Measurements from ENCODE around the gene LZTR1. TPM values are rescaled to one million over a fixed set of nuclear protein-coding genes. Genes with fewer than 3 reads are reported as not detected.
A peak's percentile ranks its signal among the peaks of the same experiment; 100 is the strongest.

Gene LZTR1
- total and polyA plus RNA-seq, 10 of the 15 experiments (the other 5 are each of a cell fraction or from before 2014, with no cell fraction given), result 0.82 to 50.3 (median 19.3) TPM

DNA sequence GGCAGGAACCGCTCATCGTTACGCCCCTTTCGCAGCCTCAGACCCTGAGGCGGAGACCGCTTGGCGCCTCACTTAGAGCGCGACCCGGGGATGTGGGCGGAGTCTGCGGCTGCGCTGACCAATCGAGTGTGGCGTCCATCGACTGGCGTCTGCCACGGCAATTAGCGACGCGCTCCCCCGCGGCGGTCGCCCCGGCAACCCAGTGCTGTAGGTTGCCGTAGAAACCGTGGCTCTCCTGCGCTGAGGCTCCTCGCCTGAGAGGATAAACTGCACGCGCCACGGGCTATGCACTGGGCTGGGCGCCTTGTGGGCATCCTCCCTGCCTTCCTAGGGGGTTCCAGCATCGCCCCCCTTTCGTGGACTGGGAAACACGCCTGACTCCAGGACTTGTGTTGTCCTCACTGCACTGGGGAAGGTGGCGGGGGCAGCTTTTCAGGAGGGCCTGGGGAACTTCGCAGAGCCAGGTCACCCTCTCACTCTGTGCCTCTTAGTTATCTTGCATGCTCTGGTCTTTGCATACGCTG lies 32.2 kb downstream of the LZTR1 start (continued):
- TF ChIP-seq, protein P1, sequence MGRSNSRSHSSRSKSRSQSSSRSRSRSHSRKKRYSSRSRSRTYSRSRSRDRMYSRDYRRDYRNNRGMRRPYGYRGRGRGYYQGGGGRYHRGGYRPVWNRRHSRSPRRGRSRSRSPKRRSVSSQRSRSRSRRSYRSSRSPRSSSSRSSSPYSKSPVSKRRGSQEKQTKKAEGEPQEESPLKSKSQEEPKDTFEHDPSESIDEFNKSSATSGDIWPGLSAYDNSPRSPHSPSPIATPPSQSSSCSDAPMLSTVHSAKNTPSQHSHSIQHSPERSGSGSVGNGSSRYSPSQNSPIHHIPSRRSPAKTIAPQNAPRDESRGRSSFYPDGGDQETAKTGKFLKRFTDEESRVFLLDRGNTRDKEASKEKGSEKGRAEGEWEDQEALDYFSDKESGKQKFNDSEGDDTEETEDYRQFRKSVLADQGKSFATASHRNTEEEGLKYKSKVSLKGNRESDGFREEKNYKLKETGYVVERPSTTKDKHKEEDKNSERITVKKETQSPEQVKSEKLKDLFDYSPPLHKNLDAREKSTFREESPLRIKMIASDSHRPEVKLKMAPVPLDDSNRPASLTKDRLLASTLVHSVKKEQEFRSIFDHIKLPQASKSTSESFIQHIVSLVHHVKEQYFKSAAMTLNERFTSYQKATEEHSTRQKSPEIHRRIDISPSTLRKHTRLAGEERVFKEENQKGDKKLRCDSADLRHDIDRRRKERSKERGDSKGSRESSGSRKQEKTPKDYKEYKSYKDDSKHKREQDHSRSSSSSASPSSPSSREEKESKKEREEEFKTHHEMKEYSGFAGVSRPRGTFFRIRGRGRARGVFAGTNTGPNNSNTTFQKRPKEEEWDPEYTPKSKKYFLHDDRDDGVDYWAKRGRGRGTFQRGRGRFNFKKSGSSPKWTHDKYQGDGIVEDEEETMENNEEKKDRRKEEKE (IDR thresholded peaks at IDR 0.05), result no peak
- no peak for TF ChIP-seq SREBF1 (IDR thresholded peaks at IDR 0.05; ENCODE audit: low read length)
- no peak for TF ChIP-seq GATAD2B (conservative IDR thresholded peaks at IDR 0.05; ENCODE audit: low read depth)
- TF ChIP-seq NRF1 (conservative IDR thresholded peaks at IDR 0.05; ENCODE audit: low read depth, low read length), result no peak
- peak; percentile 51; the same call in 1 of the 2 replicates for TF ChIP-seq NFYB (IDR thresholded peaks at IDR 0.05; ENCODE audit: insufficient read depth, low read depth, low read length)
- no peak for TF ChIP-seq WRNIP1 (IDR thresholded peaks at IDR 0.05; ENCODE audit: borderline replicate concordance, low read depth, low read length)
- TF ChIP-seq SPI1 (IDR thresholded peaks at IDR 0.05; ENCODE audit: borderline replicate concordance, insufficient read depth, low read depth, low read length), result no peak
- peak; percentile 81 for TF ChIP-seq CREB1 (IDR thresholded peaks at IDR 0.05; ENCODE audit: low read depth)

GRCh38 chr22:21014726-21015465 lies 32.8 kb downstream of the LZTR1 start, which contains the start of gene P2RX6:
TSS of gene P2RX6 (plus strand) at chr22:21015165. CDS start at chr22:21015175, 10 bp downstream.
- ChIA-PET POLR2A (no interaction called here), RAD21 (ENCODE audit: unreplicated experiment) (no interaction called here), CTCF (no interaction called here), SMC1A (ENCODE audit: uncharacterized antibody, unreplicated experiment) (interaction anchor here (1.1 kb wide), 1 partner anchor 11 kb away, joined by 3 read pairs; no protein-coding TSS in a partner anchor)
- in situ Hi-C loops (cut with MboI) (no loop called here), intact Hi-C loops (cut with micrococcal nuclease; ENCODE audit: unreplicated experiment) (no loop called here)
- DNase-seq (ENCODE audit: low read depth, low spot score) (no peak), ATAC-seq (no peak), FAIRE-seq (no peak)
- 43% methylated on average over 12 of the region's 12 CpGs for WGBS (ENCODE audit: insufficient coverage, insufficient replicate concordance, low lambda C conversion rate, missing lambda C conversion rate)
- Histone ChIP-seq H3K79me2 (ENCODE audit: control insufficient read depth, insufficient read depth, low read length) (no peaks in the 10 kb centered on the region), H3K4me2 (ENCODE audit: control insufficient read depth, insufficient read depth) (peak within 1 kb of the TSS; percentile 76), H3K9me3 (replicated peaks; ENCODE audit: control insufficient read depth, insufficient read depth, low read length) (no peaks in the 10 kb centered on the region), H2AFZ (ENCODE audit: control insufficient read depth, low read depth, low read length) (no peak within 1 kb of the TSS; the same call in 1 of the 2 replicates), H3K27ac (ENCODE audit: control insufficient read depth, insufficient read depth) (no peak within 1 kb of the TSS), H3K4me3 (peak within 1 kb of the TSS; percentile 45), H3K9ac (ENCODE audit: control insufficient read depth, insufficient read depth, low read length) (no peak within 1 kb of the TSS), H3K4me1 (ENCODE audit: control insufficient read depth, insufficient read depth, low read length) (peaks cover 7% of the 10 kb centered on the region), H3K27me3 (replicated peaks in 1 of 2; ENCODE audit: control insufficient read depth in 2 of 2, insufficient read depth in 2 of 2, low read length in 1 of 2) (no peaks in the 10 kb centered on the region; a peak in 2 of 4 replicates), H3K36me3 (ENCODE audit: control insufficient read depth in 2 of 2, insufficient read depth in 2 of 2, low read length in 1 of 2) (no peaks in the 10 kb centered on the region), H4K20me1 (ENCODE audit: control insufficient read depth, insufficient read depth) (no peaks in the 10 kb centered on the region)
- no TSS peak for BruUV-seq (replicated peaks)
- TF ChIP-seq CBX3 (IDR thresholded peaks at IDR 0.05; ENCODE audit: borderline replicate concordance, low read depth) (no peak), BHLHE40 (IDR thresholded peaks at IDR 0.05; ENCODE audit: borderline replicate concordance in 1 of 2, low read depth in 2 of 2, low read length in 1 of 2) (no peak), NFIC (IDR thresholded peaks at IDR 0.05; ENCODE audit: low read depth, low read length) (no peak), IRF5 (IDR thresholded peaks at IDR 0.05; ENCODE audit: borderline replicate concordance) (no peak), SPI1 (IDR thresholded peaks at IDR 0.05; ENCODE audit: borderline replicate concordance, insufficient read depth, low read depth, low read length) (no peak)
- TF ChIP-seq, protein P2, sequence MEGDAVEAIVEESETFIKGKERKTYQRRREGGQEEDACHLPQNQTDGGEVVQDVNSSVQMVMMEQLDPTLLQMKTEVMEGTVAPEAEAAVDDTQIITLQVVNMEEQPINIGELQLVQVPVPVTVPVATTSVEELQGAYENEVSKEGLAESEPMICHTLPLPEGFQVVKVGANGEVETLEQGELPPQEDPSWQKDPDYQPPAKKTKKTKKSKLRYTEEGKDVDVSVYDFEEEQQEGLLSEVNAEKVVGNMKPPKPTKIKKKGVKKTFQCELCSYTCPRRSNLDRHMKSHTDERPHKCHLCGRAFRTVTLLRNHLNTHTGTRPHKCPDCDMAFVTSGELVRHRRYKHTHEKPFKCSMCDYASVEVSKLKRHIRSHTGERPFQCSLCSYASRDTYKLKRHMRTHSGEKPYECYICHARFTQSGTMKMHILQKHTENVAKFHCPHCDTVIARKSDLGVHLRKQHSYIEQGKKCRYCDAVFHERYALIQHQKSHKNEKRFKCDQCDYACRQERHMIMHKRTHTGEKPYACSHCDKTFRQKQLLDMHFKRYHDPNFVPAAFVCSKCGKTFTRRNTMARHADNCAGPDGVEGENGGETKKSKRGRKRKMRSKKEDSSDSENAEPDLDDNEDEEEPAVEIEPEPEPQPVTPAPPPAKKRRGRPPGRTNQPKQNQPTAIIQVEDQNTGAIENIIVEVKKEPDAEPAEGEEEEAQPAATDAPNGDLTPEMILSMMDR (IDR thresholded peaks at IDR 0.05 in 2 of 3, conservative IDR thresholded peaks at IDR 0.05 in 1 of 3; ENCODE audit: control insufficient read depth in 2 of 3, extremely low read depth in 1 of 3, insufficient read depth in 1 of 3, low read depth in 3 of 3, low read length in 3 of 3), result no peak
